HG03039 (cell line): ENCODE measurements around the gene GIPC2.
"Not testable (repeated sequence)": the region's sequence is repeated elsewhere in the genome, so short reads cannot be mapped to it uniquely, and the experiment has no call there.

Experiments used
- ATAC-seq: cut with Tn5 transposase; IDR thresholded peaks from one replicate; pipeline ENCODE4 v1.9.1; 2021; ENCODE audit warnings: mild to moderate bottlenecking, moderate library complexity; ENCODE audit not compliant: unreplicated experiment

GIPC2 gene

GRCh38 chr1:78045926-78046778, at the start of gene GIPC2:
Gene GIPC2, plus strand, starts transcription at chr1:78045966. Its CDS starts 129 bp downstream, at chr1:78046095.
- no peak for ATAC-seq

GRCh38 chr1:77996734-77997133, 49.0 kb upstream of the GIPC2 start:
- ATAC-seq = no peak

GRCh38 chr1:78000536-78000935, 45.2 kb upstream of the GIPC2 start:
- not testable (repeated sequence) for ATAC-seq

- no peak for ATAC-seq
Measured at GRCh38 chr1:78003070-78003746, 42.6 kb upstream of the GIPC2 start.

- ATAC-seq = peak; percentile 48
Measured at GRCh38 chr1:78003882-78004718, 41.7 kb upstream of the GIPC2 start.

- ATAC-seq = peak; percentile 99
Measured at GRCh38 chr1:78004719-78005447, 40.9 kb upstream of the GIPC2 start, which contains the start of gene DNAJB4. Gene DNAJB4, plus strand, starts transcription at chr1:78004939. Its CDS starts 172 bp downstream, at chr1:78005111.

- ATAC-seq = no peak
Measured at GRCh38 chr1:78005448-78005722, 40.4 kb upstream of the GIPC2 start.

GRCh38 chr1:78005755-78006154, 40.0 kb upstream of the GIPC2 start:
- ATAC-seq = no peak

GRCh38 chr1:78006521-78006920, 39.2 kb upstream of the GIPC2 start:
- ATAC-seq = no peak

GRCh38 chr1:78007677-78008341, 38.0 kb upstream of the GIPC2 start:
- no peak for ATAC-seq

GRCh38 chr1:78009276-78009675, 36.5 kb upstream of the GIPC2 start:
- no peak for ATAC-seq

- ATAC-seq = no peak
Measured at GRCh38 chr1:78009836-78010235, 35.9 kb upstream of the GIPC2 start.

GRCh38 chr1:78011050-78011449, 34.7 kb upstream of the GIPC2 start:
- ATAC-seq = no peak

- ATAC-seq = no peak
Measured at GRCh38 chr1:78015148-78015547, 30.6 kb upstream of the GIPC2 start.

GRCh38 chr1:78019024-78019423, 26.7 kb upstream of the GIPC2 start:
- ATAC-seq = no peak

- not testable (repeated sequence) for ATAC-seq
Measured at GRCh38 chr1:78021134-78021533, 24.6 kb upstream of the GIPC2 start.

- ATAC-seq = no peak
Measured at GRCh38 chr1:78029793-78030192, 16.0 kb upstream of the GIPC2 start.

- ATAC-seq = no peak
Measured at GRCh38 chr1:78032996-78033796, 12.6 kb upstream of the GIPC2 start.

- no peak for ATAC-seq
Measured at GRCh38 chr1:78033797-78034172, 12.0 kb upstream of the GIPC2 start.
